HG02981 (cell line): ENCODE measurements around the gene PIK3R3.

ENCODE experiments used
- ATAC-seq: cut with Tn5 transposase; IDR thresholded peaks from one replicate; pipeline ENCODE4 v1.9.1; 2021; ENCODE audit warnings: mild to moderate bottlenecking, moderate library complexity; ENCODE audit not compliant: unreplicated experiment

Gene PIK3R3

GRCh38 chr1:46030876-46031660 is 101.4 kb downstream of the PIK3R3 start:
- ATAC-seq, result no peak

GRCh38 chr1:46030074-46030870 is 102.2 kb downstream of the PIK3R3 start:
- no peak for ATAC-seq

GRCh38 chr1:46027788-46028573 is 104.4 kb downstream of the PIK3R3 start:
- no peak for ATAC-seq

DNA sequence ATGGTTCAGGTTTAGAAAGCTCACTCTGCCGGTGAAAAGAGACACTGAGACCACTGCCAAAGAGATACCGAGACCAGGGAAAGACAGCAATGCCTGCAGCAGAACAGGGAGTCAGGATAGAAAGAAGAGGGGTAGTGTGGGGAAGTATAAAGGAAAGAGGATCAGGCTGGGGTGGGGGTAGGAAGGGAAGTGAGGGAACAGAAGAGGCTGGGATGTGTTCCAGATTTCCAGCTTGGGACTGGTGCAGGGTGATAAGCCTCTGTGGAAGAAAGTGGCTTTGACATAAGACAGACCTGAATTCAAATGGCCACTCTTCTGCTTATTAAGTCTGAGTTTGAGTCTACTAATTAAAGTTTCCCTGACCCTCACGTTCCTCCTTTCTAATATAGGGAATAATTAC is 105.9 kb downstream of the PIK3R3 start:
- no peak for ATAC-seq

DNA sequence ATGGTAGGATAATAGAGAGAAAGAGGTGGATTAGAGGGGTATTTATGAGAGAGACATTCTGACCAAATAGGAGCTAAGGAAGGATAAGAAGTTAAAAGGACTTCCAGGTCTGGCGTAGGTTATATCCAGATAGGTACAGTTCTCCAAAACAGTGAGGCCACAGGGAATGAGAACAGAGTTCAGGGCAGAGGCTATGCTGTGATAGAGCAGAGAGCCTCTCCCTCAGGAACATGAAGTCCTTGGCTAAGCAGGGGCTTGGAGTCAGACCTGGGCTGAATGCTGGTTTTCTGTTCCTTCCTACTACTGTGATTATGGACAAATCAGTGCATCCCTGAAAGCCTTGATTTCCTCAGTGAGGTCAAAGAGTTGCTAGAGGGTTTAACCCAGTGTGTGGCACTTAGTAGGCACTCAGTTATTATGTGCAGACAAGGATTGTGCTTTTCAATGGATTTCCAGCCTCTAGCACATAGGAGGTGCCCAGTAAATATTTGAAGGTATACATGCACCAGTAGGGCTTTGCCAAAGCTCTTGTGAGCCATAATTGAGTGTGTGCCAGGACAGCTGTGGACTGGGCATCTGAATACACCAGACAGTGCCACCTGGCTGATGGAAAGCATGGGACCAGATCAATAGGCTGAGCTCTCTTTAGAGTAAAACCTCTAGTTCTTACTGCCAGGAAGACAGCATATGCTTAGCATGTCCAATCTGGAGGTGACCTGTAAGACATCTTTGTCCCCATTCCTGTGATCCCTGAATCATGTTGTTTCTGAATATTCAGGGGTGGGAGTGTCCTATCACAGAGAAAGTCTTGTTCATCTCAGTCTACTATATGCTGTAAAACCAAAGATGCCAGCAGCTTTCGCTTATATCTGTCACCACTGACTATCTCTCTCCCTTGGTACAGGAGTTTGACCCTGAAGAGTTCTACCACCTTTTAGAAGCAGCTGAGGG is 111.1 kb downstream of the PIK3R3 start:
- ATAC-seq, result no peak

- ATAC-seq, result no peak
Observed at GRCh38 chr1:46020010-46020409, 112.4 kb downstream of the PIK3R3 start.

- ATAC-seq, result no peak
Observed at GRCh38 chr1:46019348-46019747, 113.1 kb downstream of the PIK3R3 start.

DNA sequence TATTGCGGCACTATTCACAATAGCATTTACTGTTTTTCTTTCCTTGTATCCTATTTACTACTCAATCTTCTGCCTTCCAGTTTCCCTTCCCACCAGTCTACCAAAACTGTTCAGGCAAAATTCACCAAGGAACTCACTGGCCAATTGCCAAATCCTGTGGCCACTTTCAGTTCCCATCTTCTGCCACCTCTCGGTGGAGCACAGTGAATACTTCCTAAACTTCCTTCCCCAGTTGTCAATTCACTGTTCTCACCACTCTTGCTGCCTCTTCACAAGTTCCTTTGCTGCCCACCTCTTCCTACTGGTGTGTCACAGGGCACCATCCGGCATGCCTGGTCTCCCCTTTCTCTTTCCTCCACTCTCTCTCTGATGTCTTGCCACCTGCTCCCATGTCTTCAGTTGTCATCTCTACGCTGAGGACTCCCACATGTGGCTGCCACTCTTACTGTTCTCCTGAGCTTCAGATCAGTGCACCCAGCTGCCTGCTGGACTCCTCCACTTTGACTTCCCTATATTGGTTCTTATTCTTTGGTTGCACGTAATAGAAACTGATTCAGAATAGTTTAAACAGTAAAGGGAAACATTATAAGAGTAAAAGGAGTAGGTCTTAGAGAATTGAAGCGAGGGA is 114.4 kb downstream of the PIK3R3 start:
- no peak for ATAC-seq

GRCh38 chr1:46013581-46013980 is 118.8 kb downstream of the PIK3R3 start:
- ATAC-seq, result no peak

DNA sequence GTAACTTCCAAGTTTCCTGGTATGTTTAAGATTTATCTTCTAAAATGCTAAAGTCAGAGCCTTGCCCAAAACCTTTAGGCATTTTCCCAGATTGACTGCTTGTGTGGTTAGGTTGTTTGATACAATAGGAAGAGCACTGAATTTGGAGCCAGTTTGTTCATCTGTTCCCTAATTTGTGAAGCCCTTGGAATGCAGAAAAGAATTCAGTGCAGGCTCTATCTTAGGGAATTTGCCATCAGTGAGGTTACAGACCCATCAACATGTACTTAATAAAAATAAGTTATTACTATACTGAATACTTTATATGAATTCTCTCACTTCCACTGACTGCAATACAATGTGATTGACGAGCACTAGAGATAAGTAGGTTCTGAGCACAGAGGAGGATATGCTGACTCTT is 120.2 kb downstream of the PIK3R3 start:
- ATAC-seq, result no peak

- ATAC-seq, result no peak
Observed at GRCh38 chr1:46011121-46011695, 121.2 kb downstream of the PIK3R3 start.

GRCh38 chr1:46010611-46011010 is 121.8 kb downstream of the PIK3R3 start:
- no peak for ATAC-seq

GRCh38 chr1:46008585-46008984 is 123.8 kb downstream of the PIK3R3 start:
- ATAC-seq, result no peak

GRCh38 chr1:46005594-46005993 is 126.8 kb downstream of the PIK3R3 start:
- no peak for ATAC-seq

GRCh38 chr1:46004492-46004891 is 127.9 kb downstream of the PIK3R3 start:
- no peak for ATAC-seq

DNA sequence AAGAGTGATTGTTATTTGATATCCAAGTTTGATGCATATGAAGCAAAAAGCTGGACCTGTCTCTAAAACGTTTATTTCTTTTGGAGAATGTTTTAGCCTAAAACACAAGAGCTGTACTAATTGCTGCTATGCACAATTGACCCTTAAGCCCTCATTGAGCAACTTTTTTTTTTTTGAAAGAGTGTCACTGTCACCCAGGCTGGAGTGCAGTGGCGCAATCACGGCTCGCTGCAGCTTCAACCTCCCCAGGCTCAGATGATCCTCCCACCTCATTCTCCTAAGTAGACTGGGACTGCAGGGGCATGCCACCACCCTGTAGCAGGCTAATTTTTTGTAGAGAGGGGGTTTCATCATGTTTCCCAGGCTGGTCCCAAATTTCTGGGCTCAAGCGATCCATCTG is 129.1 kb downstream of the PIK3R3 start:
- ATAC-seq, result no peak

DNA sequence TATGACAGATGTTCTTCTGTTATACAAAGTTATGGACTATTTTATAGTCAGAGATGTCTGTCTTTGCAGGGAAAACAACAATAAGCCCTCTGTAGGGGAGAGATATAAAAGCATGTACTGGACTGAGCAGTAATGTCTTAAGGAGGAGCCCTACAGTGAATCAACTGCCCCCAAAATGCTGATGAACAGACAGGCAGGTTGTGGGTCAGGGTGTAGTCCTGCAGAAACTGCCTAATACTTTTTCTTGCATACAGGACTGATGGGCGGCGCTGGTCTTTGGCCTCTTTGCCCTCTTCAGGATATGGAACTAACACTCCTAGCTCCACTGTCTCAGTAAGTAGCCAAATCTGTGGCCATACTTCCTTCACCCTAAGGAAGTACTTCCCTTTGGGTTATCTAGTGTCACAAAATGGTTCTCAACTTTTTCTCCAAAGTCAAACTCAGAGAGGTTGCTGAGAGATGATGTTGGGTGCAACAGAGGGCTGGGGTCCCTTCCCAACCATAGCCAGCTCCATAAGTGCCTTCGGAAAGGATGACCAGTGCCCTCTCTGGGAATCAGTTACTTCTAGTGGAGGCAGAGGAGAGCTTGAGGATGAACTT is 129.8 kb downstream of the PIK3R3 start:
- ATAC-seq, result no peak

- ATAC-seq, result no peak
Observed at GRCh38 chr1:46001081-46001785, 131.2 kb downstream of the PIK3R3 start.

DNA sequence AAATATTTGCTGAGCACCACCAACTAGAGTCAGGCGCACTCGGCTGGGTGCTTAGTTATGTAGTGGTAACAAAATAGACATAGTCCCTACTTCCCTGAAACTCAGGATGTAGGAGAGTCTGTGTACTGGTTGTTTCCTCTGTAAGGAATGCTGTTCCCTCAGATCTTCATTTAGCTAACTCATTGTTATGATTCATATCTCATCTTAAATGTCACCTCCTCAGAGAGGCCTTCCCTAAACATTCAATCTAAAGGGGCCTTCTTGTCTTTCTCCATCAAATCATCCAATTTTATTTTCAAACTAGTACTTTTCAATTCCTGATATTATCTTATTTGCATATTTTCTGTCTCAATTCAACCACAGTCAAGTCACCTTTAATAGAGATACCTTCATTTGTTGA is 132.9 kb downstream of the PIK3R3 start:
- ATAC-seq, result no peak
